Activated CD4-positive, alpha-beta T cell treated with anti-CD3 and anti-CD28 coated beads, Interleukin-2, amount 10 ng/mL, durations not matched to agents 7 days and 5 days (primary cell): Measurements from ENCODE around the gene ZDHHC9. TPM values are rescaled to one million over a fixed set of nuclear protein-coding genes. Genes with fewer than 3 reads are reported as not detected.

Experiments
- CTCF ChIA-PET: fragments of 350-600 bp; sonication (Branson Sonifier 250); formaldehyde crosslinking; loops from one replicate; lab custom pipeline; 2021; ENCODE audit warnings: antibody characterized with exemption; lab: Charles Lee
- POLR2A ChIA-PET: fragments of 350-600 bp; sonication (Branson Sonifier 250); formaldehyde crosslinking; loops from one replicate; lab custom pipeline; 2021; ENCODE audit warnings: antibody characterized with exemption; lab: Charles Lee
- DNase-seq: peaks from one replicate; pipeline ENCODE4 v3.0.0-alpha.2; 2020
- H3K27ac Mint-ChIP-seq: one replicate; pipeline ENCODE4 v1.8.0; 2021; ENCODE audit warnings: mild to moderate bottlenecking, moderate library complexity, mixed read lengths
- H3K27me3 Mint-ChIP-seq: one replicate; pipeline ENCODE4 v1.8.0; 2021; ENCODE audit warnings: mixed read lengths
- H3K36me3 Mint-ChIP-seq: one replicate; pipeline ENCODE4 v1.8.0; 2021; ENCODE audit warnings: low read depth, mixed read lengths
- H3K4me1 Mint-ChIP-seq: one replicate; pipeline ENCODE4 v1.8.0; 2021; ENCODE audit warnings: mixed read lengths
- H3K4me3 Mint-ChIP-seq: one replicate; pipeline ENCODE4 v1.8.0; 2021; ENCODE audit warnings: mild to moderate bottlenecking, moderate library complexity, mixed read lengths
- H3K9me3 Mint-ChIP-seq: one replicate; pipeline ENCODE4 v1.8.0; 2021; ENCODE audit warnings: mixed read lengths
- total RNA-seq, 2 experiments: library from RNA; stranded (reverse); gene quantifications; one replicate each; pipeline ENCODE4 v1.2.3, GENCODE V29; 2021

The ZDHHC9 gene
- total RNA-seq, 2 experiments from 2014 or later: 4.1 to 4.2 TPM

DNA sequence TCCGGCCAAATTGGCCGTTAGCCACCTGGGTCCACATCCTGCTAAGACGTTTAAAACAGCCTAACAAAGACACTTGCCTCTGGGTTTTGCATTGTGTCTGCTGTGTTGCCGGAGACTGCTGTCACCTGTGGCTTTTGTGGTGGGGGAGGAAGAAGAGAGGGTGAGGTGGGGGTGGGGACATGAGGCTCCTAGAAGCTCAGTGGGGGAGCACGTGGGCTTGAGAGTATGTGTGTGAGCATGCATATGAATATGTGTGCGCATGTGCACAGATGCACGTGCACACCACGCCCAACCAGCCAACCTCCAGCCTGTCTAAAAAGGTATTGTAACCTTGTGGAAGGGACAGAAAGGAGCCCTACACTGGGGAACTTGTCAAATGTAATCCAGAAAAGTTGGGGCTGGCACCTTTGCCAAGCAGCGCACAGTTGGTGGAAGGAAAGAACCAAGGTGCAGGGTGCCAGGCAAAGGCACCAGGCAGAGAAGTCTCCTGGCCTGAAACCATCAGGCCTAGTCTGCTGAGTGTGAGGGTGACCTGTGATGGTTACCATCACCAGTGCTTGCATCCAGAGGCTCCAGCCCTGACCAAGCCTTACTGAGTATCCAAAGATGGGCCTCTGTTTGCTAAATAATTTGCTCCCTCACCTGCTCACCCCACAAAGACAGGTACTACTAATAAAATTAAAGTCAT lies 74.1 kb downstream of the ZDHHC9 start:
- Mint-ChIP-seq H3K4me3 (peak overlapping the region; percentile 59), H3K9me3 (peaks cover 2% of the 10 kb centered on the region), H3K27me3 (no peaks in the 10 kb centered on the region), H3K4me1 (peaks cover 77% of the 10 kb centered on the region), H3K27ac (peak overlapping the region; percentile 92), H3K36me3 (peaks cover 11% of the 10 kb centered on the region)
- CTCF ChIA-PET: interaction anchor here (0.9 to 3.7 kb wide), 4 partner anchors 10 to 17 kb away, joined by 3 to 12 read pairs (median 6); no protein-coding TSS in a partner anchor
- peak; percentile 87 for DNase-seq
- POLR2A ChIA-PET: no interaction called here

- CTCF ChIA-PET: interaction anchor here (0.9 to 3.7 kb wide), 5 partner anchors 10 to 131 kb away, joined by 3 to 12 read pairs (median 3); no protein-coding TSS in a partner anchor
- Mint-ChIP-seq H3K36me3 (peaks cover 12% of the 10 kb centered on the region), H3K4me3 (peak overlapping the region; percentile 59), H3K9me3 (peaks cover 2% of the 10 kb centered on the region), H3K4me1 (peaks cover 72% of the 10 kb centered on the region), H3K27me3 (no peaks in the 10 kb centered on the region), H3K27ac (peak overlapping the region; percentile 92)
- POLR2A ChIA-PET: interaction anchor here (0.7 kb wide), 1 partner anchor 15 kb away, joined by 3 read pairs; no protein-coding TSS in a partner anchor
- no peak for DNase-seq
Measured at GRCh38 chrX:129768586-129769466, 74.9 kb downstream of the ZDHHC9 start.

DNA sequence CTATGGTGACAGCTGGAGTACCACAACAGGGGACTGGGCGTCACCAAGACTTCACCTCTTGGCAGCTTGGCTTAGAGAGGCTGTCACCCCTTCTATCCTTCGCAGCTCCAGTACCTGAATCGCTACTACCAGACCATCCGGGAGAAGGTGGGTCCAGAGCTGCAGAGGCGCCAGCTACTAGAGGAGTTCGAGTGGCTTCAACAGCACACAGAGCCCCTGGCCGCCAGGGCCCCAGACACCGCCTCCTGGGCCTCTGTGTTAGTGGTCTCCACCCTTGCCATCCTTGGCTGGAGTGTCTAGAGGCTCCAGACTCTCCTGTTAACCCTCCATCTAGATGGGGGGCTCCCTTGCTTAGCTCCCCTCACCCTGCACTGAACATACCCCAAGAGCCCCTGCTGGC lies 75.5 kb downstream of the ZDHHC9 start:
- ChIA-PET POLR2A (interaction anchor here (0.7 kb wide), 1 partner anchor 16 kb away, joined by 3 read pairs; no protein-coding TSS in a partner anchor), CTCF (interaction anchor here (1.1 to 3.7 kb wide), 4 partner anchors 9 to 131 kb away, joined by 3 to 12 read pairs (median 7); no protein-coding TSS in a partner anchor)
- H3K9me3 Mint-ChIP-seq: peaks cover 2% of the 10 kb centered on the region
- no peak overlapping the region for H3K4me3 Mint-ChIP-seq
- peaks cover 14% of the 10 kb centered on the region for H3K36me3 Mint-ChIP-seq
- no peak for DNase-seq
- no peaks in the 10 kb centered on the region for H3K27me3 Mint-ChIP-seq
- peak overlapping the region; percentile 92 for H3K27ac Mint-ChIP-seq
- H3K4me1 Mint-ChIP-seq: peaks cover 71% of the 10 kb centered on the region

DNA sequence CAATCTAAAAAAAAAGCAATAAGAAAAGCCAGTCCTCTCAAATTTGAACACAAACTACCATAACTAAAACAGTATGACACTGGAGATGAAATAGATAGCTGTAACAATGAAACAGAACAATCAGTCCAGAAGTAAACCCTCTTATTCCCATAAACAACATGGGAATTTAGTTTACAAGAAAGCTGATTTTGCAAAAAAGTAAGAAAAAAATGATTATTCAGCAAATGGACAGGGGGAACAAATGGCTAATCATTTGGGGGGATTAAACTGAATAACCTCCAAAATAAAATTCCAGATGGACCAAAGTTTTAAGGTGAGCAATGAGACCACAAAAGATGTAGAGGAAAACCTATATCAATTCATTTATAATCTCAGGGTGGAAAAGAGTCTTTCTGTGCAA lies 80.0 kb downstream of the ZDHHC9 start:
- no peak for DNase-seq
- no peak overlapping the region for H3K27ac Mint-ChIP-seq
- H3K4me1 Mint-ChIP-seq: peaks cover 63% of the 10 kb centered on the region
- peaks cover 16% of the 10 kb centered on the region for H3K36me3 Mint-ChIP-seq
- peaks cover 2% of the 10 kb centered on the region for H3K9me3 Mint-ChIP-seq
- H3K4me3 Mint-ChIP-seq: no peak overlapping the region
- no peaks in the 10 kb centered on the region for H3K27me3 Mint-ChIP-seq
- CTCF ChIA-PET: interaction anchor here (0.6 to 1.2 kb wide), 2 partner anchors 19 to 37 kb away, joined by 3 read pairs; no protein-coding TSS in a partner anchor
- POLR2A ChIA-PET: no interaction called here

- peaks cover 14% of the 10 kb centered on the region for H3K36me3 Mint-ChIP-seq
- ChIA-PET POLR2A (no interaction called here), CTCF (interaction anchor here (1.1 to 1.2 kb wide), 3 partner anchors 21 to 335 kb away, joined by 3 read pairs; no protein-coding TSS in a partner anchor)
- no peak for DNase-seq
- no peak overlapping the region for H3K4me3 Mint-ChIP-seq
- H3K4me1 Mint-ChIP-seq: peaks cover 63% of the 10 kb centered on the region
- no peak overlapping the region for H3K27ac Mint-ChIP-seq
- H3K27me3 Mint-ChIP-seq: no peaks in the 10 kb centered on the region
- peaks cover 2% of the 10 kb centered on the region for H3K9me3 Mint-ChIP-seq
Measured at GRCh38 chrX:129762448-129762847, 81.2 kb downstream of the ZDHHC9 start.

- H3K27ac Mint-ChIP-seq: no peak overlapping the region
- H3K9me3 Mint-ChIP-seq: peaks cover 2% of the 10 kb centered on the region
- H3K27me3 Mint-ChIP-seq: no peaks in the 10 kb centered on the region
- no peak overlapping the region for H3K4me3 Mint-ChIP-seq
- ChIA-PET CTCF (interaction anchor here (1.1 to 1.4 kb wide), 2 partner anchors 22 to 26 kb away, joined by 3 read pairs; no protein-coding TSS in a partner anchor), POLR2A (no interaction called here)
- peaks cover 62% of the 10 kb centered on the region for H3K4me1 Mint-ChIP-seq
- peaks cover 11% of the 10 kb centered on the region for H3K36me3 Mint-ChIP-seq
- DNase-seq: no peak
Measured at GRCh38 chrX:129761596-129761995, 82.1 kb downstream of the ZDHHC9 start.

DNA sequence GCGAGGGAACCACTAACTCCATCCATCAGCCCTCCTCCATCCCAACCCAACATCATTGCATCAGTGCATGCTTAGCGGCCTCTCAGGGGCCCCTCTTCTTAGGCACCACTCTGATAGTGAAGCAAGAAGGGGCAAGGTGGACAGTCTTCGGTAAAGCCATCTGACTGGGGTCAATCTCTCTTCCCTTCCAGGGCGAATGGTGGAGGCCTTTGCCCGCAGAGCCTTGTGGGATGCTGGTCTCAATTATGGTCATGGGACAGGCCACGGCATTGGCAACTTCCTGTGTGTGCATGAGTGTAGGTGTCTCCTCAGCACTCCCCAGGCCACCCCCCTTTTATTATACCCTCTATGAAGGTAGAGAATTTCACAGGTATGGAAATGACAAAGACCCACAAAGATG lies 82.7 kb downstream of the ZDHHC9 start:
- H3K27ac Mint-ChIP-seq: no peak overlapping the region
- no peak overlapping the region for H3K4me3 Mint-ChIP-seq
- CTCF ChIA-PET: interaction anchor here (1.4 to 1.5 kb wide), 2 partner anchors 10 to 26 kb away, joined by 3 to 4 read pairs; no protein-coding TSS in a partner anchor
- peaks cover 8% of the 10 kb centered on the region for H3K36me3 Mint-ChIP-seq
- DNase-seq: no peak
- POLR2A ChIA-PET: no interaction called here
- peaks cover 63% of the 10 kb centered on the region for H3K4me1 Mint-ChIP-seq
- H3K9me3 Mint-ChIP-seq: peaks cover 1% of the 10 kb centered on the region
- no peaks in the 10 kb centered on the region for H3K27me3 Mint-ChIP-seq

DNA sequence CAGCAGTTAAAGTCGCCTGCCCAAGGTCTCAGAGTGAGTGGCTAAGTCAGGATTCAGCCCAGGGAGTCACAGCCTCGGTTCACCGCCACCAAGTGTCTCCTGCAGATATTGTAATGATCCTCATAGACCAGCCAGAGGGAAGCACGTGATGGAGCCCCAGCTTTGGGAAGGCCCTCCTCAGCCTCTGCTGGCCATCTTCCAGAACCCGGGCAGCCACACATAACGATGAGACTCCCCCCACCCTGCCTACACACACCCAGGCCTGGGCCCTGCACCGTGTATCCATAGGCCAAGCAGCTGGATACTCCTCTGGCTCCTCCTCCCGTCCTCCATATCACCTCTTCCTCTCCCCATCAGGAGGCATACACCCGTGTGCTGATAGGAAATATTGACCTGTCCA lies 83.5 kb downstream of the ZDHHC9 start:
- Mint-ChIP-seq H3K9me3 (no peaks in the 10 kb centered on the region), H3K27me3 (no peaks in the 10 kb centered on the region), H3K27ac (peak overlapping the region; percentile 90), H3K36me3 (peaks cover 7% of the 10 kb centered on the region), H3K4me3 (peak overlapping the region; percentile 31), H3K4me1 (peaks cover 67% of the 10 kb centered on the region)
- POLR2A ChIA-PET: interaction anchor here (0.6 to 1.5 kb wide), 3 partner anchors 20 to 73 kb away, joined by 3 to 4 read pairs (median 3); partner anchors contain the start of gene SASH3
- CTCF ChIA-PET: interaction anchor here (1.0 to 2.3 kb wide), 8 partner anchors 8 to 25 kb away, joined by 3 to 12 read pairs (median 5); partner anchors contain the start of gene SASH3
- DNase-seq: no peak

DNA sequence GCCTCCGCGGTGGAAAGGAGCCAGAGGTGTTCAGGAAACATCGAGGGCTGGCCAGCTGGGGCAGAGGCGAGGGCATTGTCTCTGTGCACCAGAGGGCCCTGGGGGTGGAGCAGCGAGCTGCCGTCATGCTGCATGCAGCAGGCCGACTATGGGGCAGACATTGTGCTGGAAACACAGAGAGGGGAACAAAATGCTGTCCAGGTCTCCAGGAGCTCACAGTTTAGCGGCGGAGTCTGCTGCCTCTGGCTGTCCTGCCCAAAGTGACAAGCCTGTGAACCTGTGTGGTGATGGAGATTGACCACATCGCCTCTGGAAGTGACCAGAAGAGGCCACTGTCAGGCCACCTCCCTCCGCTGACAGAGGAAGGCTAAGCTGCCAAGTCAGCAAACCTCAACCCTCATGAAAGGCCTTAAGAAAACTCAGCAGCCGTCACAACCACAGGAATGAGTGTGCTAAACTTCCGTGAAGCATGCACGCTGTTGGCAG lies 84.1 kb downstream of the ZDHHC9 start:
- peaks cover 72% of the 10 kb centered on the region for H3K4me1 Mint-ChIP-seq

DNA sequence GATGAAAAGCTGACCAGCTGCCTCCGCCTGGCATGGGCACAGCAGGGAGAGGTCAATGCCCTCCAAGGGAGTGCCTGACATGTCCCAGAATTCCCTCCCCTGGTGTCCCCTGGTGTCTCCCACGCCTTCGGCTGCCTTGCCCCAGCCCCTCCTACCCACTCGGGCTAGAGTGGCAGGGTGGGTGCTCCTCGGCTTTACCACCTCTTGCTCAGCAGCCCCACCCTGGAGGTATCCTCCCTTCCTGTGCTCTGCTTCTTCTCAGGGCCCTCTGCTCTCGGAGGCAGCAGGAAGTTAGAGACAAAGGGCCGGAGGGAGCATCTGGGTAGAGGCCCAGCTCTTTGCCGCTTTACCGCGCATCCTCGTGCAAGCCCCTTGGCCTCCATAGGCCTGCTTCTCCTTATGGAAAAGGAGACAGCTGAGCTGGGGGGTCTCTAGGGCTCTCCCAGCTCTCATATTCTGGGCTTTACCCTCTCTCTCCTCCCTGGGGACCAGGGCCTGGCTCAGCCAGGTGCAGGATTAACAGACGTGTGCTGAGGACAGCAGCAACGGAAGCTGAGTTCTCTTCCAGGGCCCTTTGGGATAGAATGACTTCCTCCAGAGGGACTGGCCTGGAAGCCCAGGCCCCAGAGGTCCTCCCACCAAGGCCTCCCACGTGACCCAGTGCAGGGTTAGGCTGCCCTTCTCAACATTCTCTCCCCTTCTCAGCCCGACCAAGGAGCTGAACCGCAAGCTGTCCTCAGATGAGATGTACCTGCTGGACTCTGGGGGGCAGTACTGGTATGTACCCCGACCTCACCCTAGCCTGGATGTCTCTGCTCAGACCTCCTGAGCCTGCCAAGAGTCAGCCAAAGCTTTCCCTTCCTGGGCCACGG lies 87.7 kb downstream of the ZDHHC9 start:
- ChIA-PET CTCF (interaction anchor here (0.8 to 2.0 kb wide), 7 partner anchors 10 to 78 kb away, joined by 3 to 9 read pairs (median 4); partner anchors contain the start of gene SASH3), POLR2A (interaction anchor here (1.4 kb wide), 1 partner anchor 25 kb away, joined by 7 read pairs; no protein-coding TSS in a partner anchor)
- peak overlapping the region; percentile 90 for H3K27ac Mint-ChIP-seq
- H3K36me3 Mint-ChIP-seq: no peaks in the 10 kb centered on the region
- H3K27me3 Mint-ChIP-seq: no peaks in the 10 kb centered on the region
- peak; percentile 49 for DNase-seq
- peaks cover 76% of the 10 kb centered on the region for H3K4me1 Mint-ChIP-seq
- H3K9me3 Mint-ChIP-seq: no peaks in the 10 kb centered on the region
- peak overlapping the region; percentile 64 for H3K4me3 Mint-ChIP-seq

More for the DNA sequence above, 84.1 kb downstream of the ZDHHC9 start:
- H3K36me3 Mint-ChIP-seq: peaks cover 7% of the 10 kb centered on the region
- DNase-seq: peak; percentile 68
- CTCF ChIA-PET: interaction anchor here (0.8 to 2.3 kb wide), 8 partner anchors 9 to 23 kb away, joined by 3 to 12 read pairs (median 5); partner anchors contain the start of gene SASH3
- no peaks in the 10 kb centered on the region for H3K9me3 Mint-ChIP-seq
- H3K4me3 Mint-ChIP-seq: peak overlapping the region; percentile 31
- POLR2A ChIA-PET: interaction anchor here (0.6 to 1.5 kb wide), 3 partner anchors 20 to 73 kb away, joined by 3 to 4 read pairs (median 3); partner anchors contain the start of gene SASH3
- no peaks in the 10 kb centered on the region for H3K27me3 Mint-ChIP-seq
- H3K27ac Mint-ChIP-seq: peak overlapping the region; percentile 90
